ENCODE measurements around the gene LRRC63. TPM values are rescaled to one million over a fixed set of nuclear protein-coding genes. Genes with fewer than 3 reads are reported as not detected.

Gene LRRC63
- total RNA-seq, 2 experiments from 2014 or later = 0.48 to 0.51 TPM

DNA sequence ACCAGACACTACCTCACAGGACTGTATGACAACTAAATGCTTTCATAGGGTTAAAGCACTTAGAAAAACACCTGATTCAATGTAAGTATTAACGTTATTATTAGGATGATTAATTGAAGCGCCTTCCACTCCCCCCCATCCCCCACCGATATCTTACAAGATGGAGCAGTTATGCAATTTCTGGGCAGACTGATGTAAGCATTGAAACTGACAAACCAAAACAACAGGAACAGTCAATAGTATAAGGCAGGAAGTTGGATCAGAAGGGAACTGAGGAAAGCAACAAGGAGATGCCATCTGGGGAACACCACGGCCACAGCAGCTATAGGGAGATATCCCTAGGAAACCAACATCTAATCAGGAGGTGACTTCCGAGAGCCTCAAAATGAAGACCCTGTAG lies 33.6 kb upstream of the LRRC63 start:
- ChIA-PET POLR2A (interaction anchor here (1.6 to 4.4 kb wide), 2 partner anchors 8 to 11 kb away, joined by 5 to 24 read pairs; no protein-coding TSS in a partner anchor), CTCF (interaction anchor here (1.5 to 4.0 kb wide), 3 partner anchors 10 to 18 kb away, joined by 5 to 13 read pairs (median 7); no protein-coding TSS in a partner anchor)

- POLR2A ChIA-PET = interaction anchor here (1.6 to 4.4 kb wide), 2 partner anchors 8 to 12 kb away, joined by 5 to 24 read pairs; no protein-coding TSS in a partner anchor
These were observed 32.9 kb upstream of the LRRC63 start for GRCh38 chr13:46178821-46179220.

DNA sequence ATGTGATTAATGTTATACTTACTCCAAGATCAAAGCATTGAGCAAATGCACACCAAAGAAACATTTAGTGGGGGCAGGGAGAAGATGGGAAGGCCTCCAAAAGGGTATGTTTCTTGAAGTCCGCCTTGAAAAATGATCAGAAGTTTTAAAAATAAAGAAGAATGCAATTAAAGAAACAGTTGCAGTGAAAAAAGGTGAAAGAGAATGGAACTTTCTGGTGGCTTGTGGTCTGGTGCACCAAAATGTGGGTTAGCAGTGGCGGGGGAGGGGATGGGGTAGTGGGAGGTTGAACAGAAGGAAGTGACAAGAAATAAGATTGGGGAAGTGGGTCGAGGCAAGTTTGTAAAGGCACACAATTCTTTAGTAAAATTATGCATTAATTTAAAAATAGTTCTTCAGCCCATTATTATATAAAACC lies 32.2 kb upstream of the LRRC63 start:
- POLR2A ChIA-PET = interaction anchor here (0.6 to 4.4 kb wide), 3 partner anchors 9 to 762 kb away, joined by 3 to 24 read pairs (median 5); no protein-coding TSS in a partner anchor
- CTCF ChIA-PET = interaction anchor here (1.5 to 4.0 kb wide), 2 partner anchors 14 to 19 kb away, joined by 5 to 13 read pairs; no protein-coding TSS in a partner anchor

More at GRCh38 chr13:46178821-46179220, 32.9 kb upstream of the LRRC63 start:
- CTCF ChIA-PET = interaction anchor here (1.5 to 4.0 kb wide), 2 partner anchors 13 to 19 kb away, joined by 5 to 13 read pairs; no protein-coding TSS in a partner anchor

GRCh38 chr13:46179969-46180763 lies 31.6 kb upstream of the LRRC63 start:
- ChIA-PET CTCF (interaction anchor here (4.0 kb wide), 1 partner anchor 20 kb away, joined by 13 read pairs; no protein-coding TSS in a partner anchor), POLR2A (interaction anchor here (0.6 to 0.9 kb wide), 4 partner anchors 9 to 763 kb away, joined by 3 to 5 read pairs (median 3); no protein-coding TSS in a partner anchor)

GRCh38 chr13:46181377-46181839 lies 30.3 kb upstream of the LRRC63 start:
- ChIA-PET POLR2A (interaction anchor here (1.0 to 1.8 kb wide), 5 partner anchors 9 to 54 kb away, joined by 5 to 20 read pairs (median 8); no protein-coding TSS in a partner anchor), CTCF (interaction anchor here (0.7 to 1.0 kb wide), 4 partner anchors 9 to 29 kb away, joined by 3 to 4 read pairs (median 3); no protein-coding TSS in a partner anchor)

DNA sequence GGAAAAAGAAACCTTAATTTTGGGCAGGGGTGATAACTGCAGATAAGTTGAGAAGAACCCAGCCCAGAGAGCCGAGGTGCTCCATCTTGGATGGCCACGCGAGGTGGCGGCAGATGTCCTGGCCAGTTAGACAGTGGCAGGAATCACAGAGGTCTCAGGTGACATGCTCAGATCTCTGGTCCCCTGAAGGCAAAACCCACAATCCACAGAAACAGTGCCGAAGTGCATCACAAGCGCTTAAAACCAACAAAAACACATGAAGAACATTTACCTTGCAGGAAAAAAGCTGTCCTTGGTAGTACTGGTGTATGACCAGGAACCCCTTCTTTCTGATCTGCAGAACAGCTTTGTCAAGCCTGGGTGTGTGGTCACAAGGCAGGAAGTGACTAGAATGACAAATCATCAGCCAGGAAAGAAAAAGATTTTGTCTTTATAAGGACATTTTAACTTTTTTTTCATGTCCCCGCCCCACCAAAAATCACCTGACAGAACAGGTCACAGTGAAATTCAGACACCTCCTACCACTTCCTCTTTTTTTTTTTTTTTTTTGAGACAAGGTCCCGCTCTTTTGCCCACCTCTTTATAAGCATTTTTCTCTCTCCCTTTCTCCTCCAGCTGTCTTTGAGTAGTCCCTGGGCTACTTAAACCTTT lies 29.8 kb upstream of the LRRC63 start, which contains the start of gene LCP1:
LCP1 (minus strand) TSS at position 338 of the 651 bp plus-strand sequence. CDS start 22,515 bp downstream, outside the sequence.
- ChIA-PET POLR2A (interaction anchor here (0.6 to 1.8 kb wide), 8 partner anchors 9 to 55 kb away, joined by 3 to 20 read pairs (median 6); no protein-coding TSS in a partner anchor), CTCF (interaction anchor here (0.7 to 1.5 kb wide), 6 partner anchors 8 to 29 kb away, joined by 3 to 5 read pairs (median 4); no protein-coding TSS in a partner anchor)

GRCh38 chr13:46182491-46182877 lies 29.2 kb upstream of the LRRC63 start:
- ChIA-PET CTCF (interaction anchor here (0.7 to 1.6 kb wide), 7 partner anchors 9 to 29 kb away, joined by 3 to 5 read pairs (median 3); no protein-coding TSS in a partner anchor), POLR2A (interaction anchor here (0.6 to 1.8 kb wide), 8 partner anchors 10 to 55 kb away, joined by 3 to 20 read pairs (median 6); no protein-coding TSS in a partner anchor)

- CTCF ChIA-PET = interaction anchor here (0.7 to 1.6 kb wide), 5 partner anchors 10 to 28 kb away, joined by 3 to 5 read pairs (median 3); no protein-coding TSS in a partner anchor
- POLR2A ChIA-PET = interaction anchor here (0.6 to 1.8 kb wide), 6 partner anchors 10 to 56 kb away, joined by 3 to 20 read pairs (median 6); no protein-coding TSS in a partner anchor
These were observed 28.4 kb upstream of the LRRC63 start for GRCh38 chr13:46183018-46183946.

DNA sequence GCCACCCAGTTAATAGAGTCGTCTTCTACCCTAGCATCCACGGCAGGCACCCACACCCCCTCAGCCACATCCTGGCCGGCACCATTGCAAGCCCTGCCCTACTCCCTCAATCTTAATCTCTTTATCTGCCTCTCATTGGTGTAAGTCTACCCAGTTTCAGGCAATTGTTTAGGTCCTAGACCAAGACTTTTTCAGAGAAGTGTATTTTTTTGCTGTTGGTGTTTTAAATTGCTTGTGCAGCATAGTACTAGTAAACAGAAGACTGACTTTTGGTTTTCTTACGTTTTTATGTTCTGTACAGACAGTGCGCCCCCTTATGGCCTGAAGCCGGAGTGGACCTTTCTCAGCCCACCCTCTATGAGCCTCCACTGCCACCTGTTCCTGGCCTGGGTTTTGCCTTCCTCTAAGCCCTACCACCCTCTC lies 27.4 kb upstream of the LRRC63 start:
- POLR2A ChIA-PET = no interaction called here
- CTCF ChIA-PET = no interaction called here

GRCh38 chr13:46185634-46186033 lies 26.1 kb upstream of the LRRC63 start:
- ChIA-PET CTCF (interaction anchor here (0.7 to 0.9 kb wide), 2 partner anchors 19 to 25 kb away, joined by 3 read pairs; no protein-coding TSS in a partner anchor), POLR2A (no interaction called here)

DNA sequence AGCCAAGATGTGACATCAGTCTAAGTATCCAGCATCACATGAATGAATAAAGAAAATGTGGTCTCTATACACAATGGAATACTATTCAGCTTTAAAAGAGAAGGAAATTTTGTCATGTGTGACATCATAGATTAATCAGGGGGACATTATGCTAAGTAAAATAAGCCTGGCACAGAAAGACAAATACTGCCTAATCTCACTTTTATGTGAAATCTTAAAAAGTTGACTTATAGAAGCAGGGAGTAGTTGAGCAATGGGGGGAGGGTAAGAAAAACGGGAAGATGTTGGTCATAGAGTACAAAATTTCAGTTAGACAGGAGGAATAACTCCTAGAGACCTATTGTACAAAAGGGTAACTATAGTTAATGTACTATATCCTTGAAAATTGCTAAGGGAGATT lies 19.3 kb upstream of the LRRC63 start:
- ChIA-PET POLR2A (no interaction called here), CTCF (no interaction called here)

DNA sequence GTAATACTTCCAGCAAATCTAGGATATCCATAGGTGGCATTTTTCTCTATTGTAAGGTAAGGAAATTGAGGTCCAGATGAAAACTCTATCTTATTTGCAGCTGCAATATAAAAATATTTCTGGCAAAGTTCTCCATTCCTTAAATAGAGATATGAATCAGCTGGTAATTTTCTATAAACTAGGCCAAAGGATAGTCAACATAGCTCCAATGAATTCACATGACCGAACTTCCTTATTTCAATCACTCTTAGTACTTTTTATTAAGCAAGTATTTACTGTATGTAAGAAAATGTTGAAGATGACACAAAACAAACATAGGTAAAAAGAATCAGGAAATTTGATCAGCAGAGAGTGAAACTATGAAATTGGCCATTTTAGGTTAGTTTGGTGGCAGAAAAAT lies 16.7 kb upstream of the LRRC63 start:
- POLR2A ChIA-PET = no interaction called here
- CTCF ChIA-PET = no interaction called here

DNA sequence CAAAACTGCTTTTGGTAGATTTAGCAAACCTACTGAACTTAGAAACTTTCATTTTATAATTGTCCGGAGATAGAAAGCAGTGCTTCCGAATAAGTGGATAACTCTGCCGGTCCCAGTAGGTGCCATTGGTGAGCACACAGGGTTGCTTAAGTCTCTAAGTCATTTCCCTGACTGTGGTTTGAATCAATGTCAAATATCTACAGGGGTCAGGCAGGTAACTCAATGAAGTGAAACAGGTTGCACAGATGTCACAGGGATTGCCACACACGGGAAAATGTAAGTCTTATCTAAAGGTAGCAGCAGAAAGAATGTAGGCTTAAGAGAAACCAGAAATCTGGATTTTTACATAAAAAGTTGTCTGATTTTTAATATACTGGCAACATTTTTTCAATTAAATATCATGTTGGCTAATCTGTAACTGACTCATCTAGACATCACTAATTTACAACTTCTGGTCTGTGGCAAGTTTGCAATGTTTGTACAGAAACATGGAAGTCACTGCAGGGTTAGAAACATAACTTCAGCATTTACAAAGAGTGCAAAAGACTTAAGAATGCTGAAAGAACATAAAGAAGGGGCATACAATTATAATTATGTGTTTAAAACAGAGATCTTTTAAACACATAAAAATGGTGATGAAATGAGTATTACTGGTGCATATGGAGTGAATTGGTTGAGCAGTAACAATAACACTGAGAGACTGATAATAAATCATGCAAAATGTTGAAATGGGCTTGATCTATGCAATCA lies 14.3 kb upstream of the LRRC63 start:
- POLR2A ChIA-PET = no interaction called here

DNA sequence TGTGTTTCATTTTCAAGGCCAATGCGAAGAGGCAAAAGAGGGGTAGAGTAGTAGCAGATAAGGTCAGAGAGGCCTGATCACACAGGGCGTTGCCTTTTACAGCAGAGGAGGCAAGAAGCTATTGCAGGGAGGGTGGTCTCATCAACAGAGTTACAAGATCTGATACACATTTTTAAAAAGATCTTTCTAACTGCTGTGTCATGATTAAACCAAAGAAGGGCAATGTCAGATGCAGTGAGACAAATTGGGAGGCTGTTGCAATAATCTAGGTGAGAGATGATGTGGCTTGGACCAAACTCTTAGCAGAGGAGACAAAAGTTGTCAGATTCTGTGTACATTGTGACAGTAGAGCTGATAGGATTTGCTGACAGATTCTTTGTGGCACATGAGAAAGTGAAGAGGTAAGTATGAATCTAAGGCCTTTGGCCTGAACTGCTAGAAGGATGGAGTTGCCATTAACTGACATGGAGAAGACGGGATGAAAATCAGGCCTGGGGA lies 13.0 kb upstream of the LRRC63 start:
- ChIA-PET POLR2A (interaction anchor here (0.6 kb wide), 1 partner anchor 42 kb away, joined by 6 read pairs; no protein-coding TSS in a partner anchor), CTCF (interaction anchor here (0.8 to 1.5 kb wide), 2 partner anchors 12 to 16 kb away, joined by 3 read pairs; no protein-coding TSS in a partner anchor)

More for the DNA sequence above, 14.3 kb upstream of the LRRC63 start:
- CTCF ChIA-PET = no interaction called here

DNA sequence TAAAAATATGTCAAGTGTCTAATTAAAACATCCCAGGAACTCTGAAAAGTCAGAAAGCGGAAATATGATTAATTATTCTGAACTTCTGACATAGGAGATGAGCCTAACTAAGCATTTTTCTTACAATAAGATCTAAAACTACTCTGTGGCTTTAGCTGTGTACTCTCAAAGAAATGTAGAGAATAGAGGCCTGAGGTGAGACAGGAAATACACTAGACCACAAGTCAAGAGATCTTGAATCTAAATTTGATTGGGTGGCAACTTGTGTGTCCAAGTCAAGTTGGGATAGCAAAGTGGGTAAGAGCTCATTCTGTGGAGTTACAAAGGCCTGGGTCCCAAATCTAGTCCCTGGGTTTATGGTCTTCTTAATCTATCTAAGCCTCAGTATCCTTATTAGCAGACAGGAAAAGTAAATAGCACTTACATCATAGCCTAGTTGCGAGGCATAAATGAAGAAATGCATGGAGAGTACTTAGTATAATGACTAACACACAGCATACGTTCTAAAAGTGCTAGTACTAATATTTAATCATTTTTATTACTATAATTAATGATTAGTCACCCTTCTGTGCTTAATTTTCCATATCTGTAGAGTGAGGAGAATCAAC lies 9.4 kb upstream of the LRRC63 start:
- POLR2A ChIA-PET = interaction anchor here (1.3 kb wide), 1 partner anchor 9 kb away, joined by 5 read pairs; no protein-coding TSS in a partner anchor
- CTCF ChIA-PET = interaction anchor here (1.2 kb wide), 1 partner anchor 9 kb away, joined by 3 read pairs; no protein-coding TSS in a partner anchor

GRCh38 chr13:46202966-46203365 lies 8.8 kb upstream of the LRRC63 start:
- ChIA-PET POLR2A (interaction anchor here (1.3 kb wide), 1 partner anchor 8 kb away, joined by 5 read pairs; no protein-coding TSS in a partner anchor), CTCF (interaction anchor here (1.2 kb wide), 1 partner anchor 8 kb away, joined by 3 read pairs; no protein-coding TSS in a partner anchor)

Data from activated CD8-positive, alpha-beta memory T cell treated with anti-CD3 and anti-CD28 coated beads for 36 hours (primary cell).